Suprapubic skin (tissue), 4 donors: Measurements from ENCODE around the gene ALPI.

Source experiments
- CTCF ChIP-seq, 2 donors: fragments of 200-600 bp in 1 of 2; fragments of 450-650 bp in 1 of 2; sonication (generic) in 1 of 2; IDR thresholded peaks; one replicate each; pipeline ENCODE4 v1.5.1; 2016 to 2019; ENCODE audit warnings: antibody characterized with exemption in 2 of 2, mild to moderate bottlenecking in 1 of 2, moderate library complexity in 1 of 2
- POLR2A ChIP-seq, 2 donors: fragments of 450-650 bp; IDR thresholded peaks; one replicate each; pipeline ENCODE4 v1.6.1; 2017; ENCODE audit warnings: antibody characterized with exemption in 2 of 2, mild to moderate bottlenecking in 2 of 2, moderate library complexity in 2 of 2
- POLR2AphosphoS5 ChIP-seq, 3 donors: sonication (generic); formaldehyde crosslinking; IDR thresholded peaks; one replicate each; pipeline ENCODE4 v1.6.1; 2017; ENCODE audit warnings: antibody characterized with exemption in 3 of 3

GRCh38 chr2:232489516-232490220, 33.7 kb downstream of the ALPI start:
- no peak for TF ChIP-seq CTCF (IDR thresholded peaks at IDR 0.05)
- TF ChIP-seq POLR2AphosphoS5 (IDR thresholded peaks at IDR 0.05) = no peak
- TF ChIP-seq POLR2A (IDR thresholded peaks at IDR 0.05) = no peak
